ENCODE data around the gene RASIP1.

RASIP1 gene

DNA sequence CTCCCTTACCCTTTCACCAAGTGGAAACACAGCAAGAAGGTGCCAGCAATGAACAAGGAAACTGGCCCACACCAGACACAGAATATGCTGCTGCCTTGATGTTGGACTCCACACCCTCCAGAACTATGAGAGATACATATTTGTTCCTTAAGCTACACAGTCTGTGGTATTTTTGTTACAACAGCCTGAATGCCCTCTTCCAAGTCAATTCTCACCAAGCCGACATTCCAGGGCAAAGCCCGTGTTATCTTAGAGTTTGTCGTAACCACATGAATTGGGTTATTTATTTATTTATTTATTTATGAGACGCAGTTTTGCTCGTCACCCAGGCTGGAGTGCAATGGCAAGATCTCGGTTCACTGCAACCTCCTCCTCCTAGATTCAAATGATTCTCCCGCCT, 29.9 kb upstream of the RASIP1 start:
- ChIA-PET POLR2A (interaction anchor here (0.7 kb wide), 1 partner anchor 65 kb away, joined by 4 read pairs; no protein-coding TSS in a partner anchor), CTCF (interaction anchor here (0.6 to 1.7 kb wide), 7 partner anchors 10 to 395 kb away, joined by 3 to 10 read pairs (median 6); no protein-coding TSS in a partner anchor)
- TF ChIP-seq WT1 (tag by site-specific recombination; IDR thresholded peaks at IDR 0.05) = no peak
- TF ChIP-seq ZNF707 (tag by site-specific recombination; IDR thresholded peaks at IDR 0.05) = no peak
- no peak for TF ChIP-seq ZFP41 (tag by site-specific recombination; IDR thresholded peaks at IDR 0.05; ENCODE audit: borderline replicate concordance)
- no peak for TF ChIP-seq REPIN1 (tag by site-specific recombination; IDR thresholded peaks at IDR 0.05; ENCODE audit: low read depth)
- TF ChIP-seq, protein P1, sequence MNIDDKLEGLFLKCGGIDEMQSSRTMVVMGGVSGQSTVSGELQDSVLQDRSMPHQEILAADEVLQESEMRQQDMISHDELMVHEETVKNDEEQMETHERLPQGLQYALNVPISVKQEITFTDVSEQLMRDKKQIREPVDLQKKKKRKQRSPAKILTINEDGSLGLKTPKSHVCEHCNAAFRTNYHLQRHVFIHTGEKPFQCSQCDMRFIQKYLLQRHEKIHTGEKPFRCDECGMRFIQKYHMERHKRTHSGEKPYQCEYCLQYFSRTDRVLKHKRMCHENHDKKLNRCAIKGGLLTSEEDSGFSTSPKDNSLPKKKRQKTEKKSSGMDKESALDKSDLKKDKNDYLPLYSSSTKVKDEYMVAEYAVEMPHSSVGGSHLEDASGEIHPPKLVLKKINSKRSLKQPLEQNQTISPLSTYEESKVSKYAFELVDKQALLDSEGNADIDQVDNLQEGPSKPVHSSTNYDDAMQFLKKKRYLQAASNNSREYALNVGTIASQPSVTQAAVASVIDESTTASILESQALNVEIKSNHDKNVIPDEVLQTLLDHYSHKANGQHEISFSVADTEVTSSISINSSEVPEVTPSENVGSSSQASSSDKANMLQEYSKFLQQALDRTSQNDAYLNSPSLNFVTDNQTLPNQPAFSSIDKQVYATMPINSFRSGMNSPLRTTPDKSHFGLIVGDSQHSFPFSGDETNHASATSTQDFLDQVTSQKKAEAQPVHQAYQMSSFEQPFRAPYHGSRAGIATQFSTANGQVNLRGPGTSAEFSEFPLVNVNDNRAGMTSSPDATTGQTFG (tag by site-specific recombination; IDR thresholded peaks at IDR 0.05; ENCODE audit: borderline replicate concordance) = no peak
- no peak for TF ChIP-seq ZSCAN4 (tag by site-specific recombination; IDR thresholded peaks at IDR 0.05)
- TF ChIP-seq ZNF585B (tag by site-specific recombination; IDR thresholded peaks at IDR 0.05) = no peak
- TF ChIP-seq BCL11A (tag by site-specific recombination; IDR thresholded peaks at IDR 0.05; ENCODE audit: low read depth) = no peak
- no peak for TF ChIP-seq ZNF138 (tag by site-specific recombination; IDR thresholded peaks at IDR 0.05; ENCODE audit: borderline replicate concordance)
- no peak for TF ChIP-seq PRDM4 (tag by site-specific recombination; IDR thresholded peaks at IDR 0.05)
- no peak for TF ChIP-seq ZNF175 (tag by site-specific recombination; IDR thresholded peaks at IDR 0.05)
- no peak for TF ChIP-seq ZNF114 (tag by site-specific recombination; IDR thresholded peaks at IDR 0.05)
- TF ChIP-seq ZNF426 (tag by site-specific recombination; IDR thresholded peaks at IDR 0.05) = no peak
- no peak for TF ChIP-seq ZNF214 (tag by site-specific recombination; IDR thresholded peaks at IDR 0.05; ENCODE audit: borderline replicate concordance)
- no peak for TF ChIP-seq MYNN (tag by site-specific recombination; IDR thresholded peaks at IDR 0.05; ENCODE audit: borderline replicate concordance)
- TF ChIP-seq ZNF521 (tag by site-specific recombination; IDR thresholded peaks at IDR 0.05) = no peak
- TF ChIP-seq, protein P2, sequence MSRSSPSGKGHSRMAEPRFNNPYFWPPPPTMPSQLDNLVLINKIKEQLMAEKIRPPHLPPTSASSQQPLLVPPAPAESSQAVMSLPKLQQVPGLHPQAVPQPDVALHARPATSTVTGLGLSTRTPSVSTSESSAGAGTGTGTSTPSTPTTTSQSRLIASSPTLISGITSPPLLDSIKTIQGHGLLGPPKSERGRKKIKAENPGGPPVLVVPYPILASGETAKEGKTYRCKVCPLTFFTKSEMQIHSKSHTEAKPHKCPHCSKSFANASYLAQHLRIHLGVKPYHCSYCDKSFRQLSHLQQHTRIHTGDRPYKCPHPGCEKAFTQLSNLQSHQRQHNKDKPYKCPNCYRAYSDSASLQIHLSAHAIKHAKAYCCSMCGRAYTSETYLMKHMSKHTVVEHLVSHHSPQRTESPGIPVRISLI (tag by site-specific recombination; IDR thresholded peaks at IDR 0.05) = no peak
- Histone ChIP-seq H3K4me3 (ENCODE audit: low read depth, low read length) (no peak overlapping the region), H3K36me3 (ENCODE audit: control insufficient read depth in 2 of 2, insufficient read depth in 1 of 2, low read length in 2 of 2) (no peaks in the 10 kb centered on the region), H3K9me3 (ENCODE audit: control insufficient read depth, insufficient read depth, low read depth, low read length) (no peaks in the 10 kb centered on the region), H3K4me1 (ENCODE audit: control insufficient read depth, insufficient read depth, low read length) (0 out of 2 replicates have a peak, but pooled peaks cover 2% of the 10 kb centered on the region), H3K27ac (ENCODE audit: extremely low read depth, low read depth, low read length) (no peak overlapping the region)
